Measurements from ENCODE around the gene LYST.
"Not testable (repeated sequence)": the region's sequence is repeated elsewhere in the genome, so short reads cannot be mapped to it uniquely, and the experiment has no call there.

The LYST gene

GRCh38 chr1:235908742-235909520 lies 42.2 kb upstream of the LYST start:
- ChIA-PET POLR2A (ENCODE audit: low non-redundant PET) (no interaction called here), CTCF (interaction anchor here (0.6 to 0.7 kb wide), 2 partner anchors 25 to 62 kb away, joined by 3 to 4 read pairs; no protein-coding TSS in a partner anchor)
- TF ChIP-seq, protein P1, sequence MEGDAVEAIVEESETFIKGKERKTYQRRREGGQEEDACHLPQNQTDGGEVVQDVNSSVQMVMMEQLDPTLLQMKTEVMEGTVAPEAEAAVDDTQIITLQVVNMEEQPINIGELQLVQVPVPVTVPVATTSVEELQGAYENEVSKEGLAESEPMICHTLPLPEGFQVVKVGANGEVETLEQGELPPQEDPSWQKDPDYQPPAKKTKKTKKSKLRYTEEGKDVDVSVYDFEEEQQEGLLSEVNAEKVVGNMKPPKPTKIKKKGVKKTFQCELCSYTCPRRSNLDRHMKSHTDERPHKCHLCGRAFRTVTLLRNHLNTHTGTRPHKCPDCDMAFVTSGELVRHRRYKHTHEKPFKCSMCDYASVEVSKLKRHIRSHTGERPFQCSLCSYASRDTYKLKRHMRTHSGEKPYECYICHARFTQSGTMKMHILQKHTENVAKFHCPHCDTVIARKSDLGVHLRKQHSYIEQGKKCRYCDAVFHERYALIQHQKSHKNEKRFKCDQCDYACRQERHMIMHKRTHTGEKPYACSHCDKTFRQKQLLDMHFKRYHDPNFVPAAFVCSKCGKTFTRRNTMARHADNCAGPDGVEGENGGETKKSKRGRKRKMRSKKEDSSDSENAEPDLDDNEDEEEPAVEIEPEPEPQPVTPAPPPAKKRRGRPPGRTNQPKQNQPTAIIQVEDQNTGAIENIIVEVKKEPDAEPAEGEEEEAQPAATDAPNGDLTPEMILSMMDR (conservative IDR thresholded peaks at IDR 0.05; ENCODE audit: low read depth) = no peak
- DNase-seq (ENCODE audit: low spot score) = peak; percentile 89
- H3K27ac ChIP-seq = peak overlapping the region; percentile 97

DNA sequence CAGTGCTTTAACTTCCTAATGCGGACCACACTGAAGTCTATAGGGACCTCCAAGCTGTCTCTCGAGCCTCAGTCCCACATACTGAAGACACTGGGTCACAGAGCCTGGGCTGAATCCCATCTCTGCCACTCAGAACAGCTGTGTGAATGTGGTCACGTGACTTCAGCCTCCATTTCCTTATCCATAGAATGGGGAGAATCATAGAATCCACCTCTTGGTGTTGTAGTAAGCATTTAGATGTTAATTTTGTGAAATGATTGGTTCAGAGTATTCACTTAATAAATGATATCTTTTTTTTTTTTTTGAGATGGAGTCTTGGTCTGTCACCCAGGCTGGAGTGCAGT lies 41.2 kb upstream of the LYST start:
- DNase-seq (ENCODE audit: low spot score) = no peak
- TF ChIP-seq, protein P1 (conservative IDR thresholded peaks at IDR 0.05; ENCODE audit: low read depth) = no peak
- ChIA-PET POLR2A (ENCODE audit: low non-redundant PET) (no interaction called here), CTCF (interaction anchor here (0.5 to 3.0 kb wide), 3 partner anchors 27 to 404 kb away, joined by 3 to 11 read pairs (median 3); no protein-coding TSS in a partner anchor)
- H3K27ac ChIP-seq = peak overlapping the region; percentile 97

DNA sequence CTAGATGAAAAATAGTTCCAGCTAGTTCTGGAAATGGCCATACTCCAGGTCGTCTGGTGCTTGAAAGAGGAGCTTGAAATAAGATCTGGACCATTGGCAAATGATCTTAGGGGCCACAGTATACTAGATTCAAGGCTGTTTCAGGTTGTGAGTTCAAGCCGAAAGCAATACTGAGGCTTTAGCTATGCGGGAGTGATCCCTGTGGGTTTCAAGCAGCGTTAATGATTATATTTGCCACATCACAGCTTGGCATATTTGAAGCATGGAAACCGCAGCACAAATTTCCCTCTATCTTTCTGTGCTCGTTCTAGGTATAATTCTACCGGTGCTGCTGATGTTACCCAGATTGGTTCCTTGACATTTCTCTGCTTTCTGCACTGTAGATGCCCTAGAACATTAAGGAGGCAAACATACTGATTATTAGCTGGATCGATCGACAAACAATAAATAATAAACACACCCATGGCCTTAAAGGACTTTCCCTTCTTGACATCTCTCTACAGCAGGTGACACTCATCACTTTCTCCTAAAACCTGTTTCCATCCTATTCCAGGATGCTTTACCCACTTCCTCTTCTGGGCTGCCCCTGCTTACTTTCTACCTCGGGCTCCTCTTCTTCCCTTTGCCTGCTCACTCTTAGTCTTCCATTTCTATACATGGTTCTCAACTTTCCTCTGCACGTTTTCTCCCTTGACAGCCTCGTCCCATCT lies 40.6 kb upstream of the LYST start:
- ChIA-PET POLR2A (ENCODE audit: low non-redundant PET) (no interaction called here), CTCF (interaction anchor here (0.5 to 3.0 kb wide), 3 partner anchors 26 to 404 kb away, joined by 3 to 11 read pairs (median 3); no protein-coding TSS in a partner anchor)
- no peak for DNase-seq (ENCODE audit: low spot score)
- TF ChIP-seq, protein P1 (conservative IDR thresholded peaks at IDR 0.05; ENCODE audit: low read depth) = no peak
- peak overlapping the region; percentile 97 for H3K27ac ChIP-seq

DNA sequence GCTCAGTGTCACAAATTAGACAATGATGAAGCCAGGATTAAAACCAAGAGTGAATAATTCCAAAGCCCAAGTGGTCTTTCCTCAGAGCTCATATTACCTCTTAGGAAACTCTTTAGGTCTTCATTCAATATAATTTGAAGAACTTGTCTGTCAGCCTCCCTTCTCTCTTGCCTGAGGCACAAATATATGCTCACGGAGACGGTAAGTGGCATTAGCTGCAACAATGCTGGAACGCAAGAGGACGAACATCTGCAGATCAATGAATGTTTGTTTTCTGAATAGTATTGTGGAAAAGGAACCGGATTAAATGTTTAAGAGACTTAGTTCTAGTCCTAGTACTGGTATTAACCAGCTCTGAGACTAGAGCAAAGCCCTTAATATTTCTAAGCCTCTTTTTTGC lies 39.7 kb upstream of the LYST start:
- ChIA-PET CTCF (interaction anchor here (3.0 kb wide), 1 partner anchor 66 kb away, joined by 11 read pairs; no protein-coding TSS in a partner anchor), POLR2A (ENCODE audit: low non-redundant PET) (no interaction called here)
- H3K27ac ChIP-seq = no peak overlapping the region

DNA sequence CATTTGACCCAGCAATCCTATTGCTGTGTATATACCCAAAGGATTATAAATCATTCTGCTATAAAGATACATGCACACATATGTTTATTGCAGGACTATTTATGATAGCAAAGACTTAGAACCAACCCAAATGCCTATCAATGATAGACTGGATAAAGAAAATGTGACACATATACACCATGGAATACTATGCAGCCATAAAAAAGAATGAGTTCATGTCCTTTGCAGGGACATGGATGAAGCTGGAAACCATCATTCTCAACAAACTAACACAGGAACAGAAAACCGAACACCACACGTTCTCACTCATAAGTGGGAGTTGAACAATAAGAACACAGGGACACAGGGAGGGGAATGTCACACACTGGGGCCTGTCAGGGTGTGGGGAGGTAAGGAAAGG lies 37.1 kb upstream of the LYST start:
- POLR2A ChIA-PET (ENCODE audit: low non-redundant PET); DNase-seq (ENCODE audit: low spot score); H3K27ac ChIP-seq; CTCF ChIA-PET: not testable (repeated sequence)

More for the DNA sequence above, 39.7 kb upstream of the LYST start:
- TF ChIP-seq, protein P1 (conservative IDR thresholded peaks at IDR 0.05; ENCODE audit: low read depth) = no peak
- no peak for DNase-seq (ENCODE audit: low spot score)

DNA sequence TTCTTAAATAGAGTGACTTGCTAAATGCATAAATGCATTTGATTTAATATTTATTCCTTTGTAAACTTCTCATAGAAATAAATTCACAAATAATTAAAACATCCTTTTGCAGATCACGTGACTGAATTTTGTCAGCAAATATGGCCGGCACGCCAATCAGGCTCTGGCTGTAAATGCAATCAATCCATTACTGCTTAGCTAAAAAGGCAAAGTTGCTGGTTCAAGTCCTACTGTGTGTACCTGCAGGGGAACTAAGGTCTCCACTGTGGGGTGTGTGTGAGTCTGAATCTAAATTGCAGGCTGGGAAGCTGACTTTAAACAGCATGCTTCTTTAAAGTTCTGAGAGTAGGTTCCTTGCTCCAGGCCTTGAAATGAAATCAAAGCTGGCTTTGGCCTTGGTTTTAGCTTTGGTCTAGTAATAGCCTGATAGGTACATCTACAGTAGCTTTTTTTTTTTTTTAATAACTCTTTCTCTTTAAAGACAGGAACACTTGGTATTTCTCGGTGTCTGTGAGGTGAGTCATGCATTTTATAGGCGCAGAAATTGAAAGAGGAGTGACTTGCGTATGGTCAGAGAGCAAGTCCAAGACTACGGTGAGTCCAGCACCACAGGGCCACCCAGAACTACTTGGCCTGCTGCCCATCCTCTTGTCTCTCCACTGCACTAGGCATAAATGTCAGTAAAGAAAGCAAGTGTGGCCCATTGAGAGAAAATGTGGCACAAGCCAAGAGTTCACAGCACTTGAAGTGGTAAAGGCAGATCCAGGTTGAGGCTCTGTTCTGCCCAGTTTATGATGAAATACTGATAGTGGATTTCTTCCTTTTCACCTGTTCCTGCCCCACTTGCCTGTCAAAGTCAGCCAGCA lies 36.2 kb upstream of the LYST start:
- CTCF ChIA-PET = interaction anchor here (0.7 kb wide), 1 partner anchor 12 kb away, joined by 3 read pairs; no protein-coding TSS in a partner anchor
- TF ChIP-seq, protein P1 (conservative IDR thresholded peaks at IDR 0.05; ENCODE audit: low read depth) = no peak
- peak overlapping the region; percentile 78 for H3K27ac ChIP-seq
- POLR2A ChIA-PET (ENCODE audit: low non-redundant PET) = no interaction called here
- DNase-seq (ENCODE audit: low spot score) = peak; percentile 65
